ENCODE results near the gene RPF1.

The RPF1 gene

DNA sequence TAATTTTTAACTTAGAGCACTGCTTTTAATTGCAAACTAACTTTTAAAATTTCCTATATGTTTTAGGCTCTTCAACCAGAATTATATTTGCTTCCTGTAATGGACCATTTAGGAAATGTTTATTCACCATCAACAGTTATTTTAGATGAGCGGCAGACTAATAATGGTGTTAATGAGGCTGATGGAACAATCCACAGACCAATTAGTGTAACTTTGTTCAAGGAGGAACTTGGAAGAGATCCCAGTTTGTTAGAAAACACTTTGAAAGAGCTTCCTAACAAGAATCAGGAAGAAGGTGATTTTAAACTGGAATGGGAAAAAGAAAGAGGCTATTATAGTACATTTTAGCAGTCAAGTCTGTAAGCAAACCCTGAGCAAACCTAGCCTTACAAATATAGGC, 46.7 kb downstream of the RPF1 start:
- no peak overlapping the region for H2AFZ ChIP-seq (ENCODE audit: low read length)
- no peak overlapping the region for H3K9ac ChIP-seq (ENCODE audit: low read depth, low read length, poor library complexity)
- no peak overlapping the region for H2BK120ac ChIP-seq (ENCODE audit: low read depth, low read length)
- no peaks in the 10 kb centered on the region for H3K79me1 ChIP-seq (ENCODE audit: low read depth, low read length)
- no peak overlapping the region for H2AK5ac ChIP-seq (ENCODE audit: low read depth, low read length)
- no peaks in the 10 kb centered on the region for H3K9me3 ChIP-seq (replicated peaks in 1 of 2; ENCODE audit: control insufficient read depth in 2 of 2, insufficient read depth in 1 of 2, low read depth in 1 of 2, low read length in 2 of 2)
- H2BK12ac ChIP-seq (ENCODE audit: low read length), result no peak overlapping the region
- H3K4me2 ChIP-seq (ENCODE audit: insufficient read depth, low read length, poor library complexity, severe bottlenecking), result no peak overlapping the region
- H3K14ac ChIP-seq (ENCODE audit: low read length), result no peak overlapping the region
- no peak overlapping the region for H2BK15ac ChIP-seq (ENCODE audit: low read length)
- H3K27ac ChIP-seq (replicated peaks; ENCODE audit: low read length), result no peak overlapping the region
- no peak overlapping the region for H3K4ac ChIP-seq (ENCODE audit: low read length)
- H3K27me3 ChIP-seq (ENCODE audit: control insufficient read depth in 3 of 3, insufficient read depth in 3 of 3, low read depth in 1 of 3, low read length in 3 of 3), result no peaks in the 10 kb centered on the region
- H4K91ac ChIP-seq (ENCODE audit: low read depth, low read length, poor library complexity), result no peak overlapping the region
- WGBS, 2 donors (ENCODE audit: extremely low coverage in 2 of 2, insufficient read length in 2 of 2, insufficient replicate concordance in 1 of 2), result no CpG with 5 or more reads among the region's 1 CpG
- no peak overlapping the region for H3K23ac ChIP-seq (ENCODE audit: low read depth, low read length, poor library complexity)
- no peaks in the 10 kb centered on the region for H3K4me1 ChIP-seq (ENCODE audit: control insufficient read depth in 2 of 2, insufficient read depth in 1 of 2, low read depth in 1 of 2, low read length in 2 of 2)
- no peaks in the 10 kb centered on the region for H3K36me3 ChIP-seq (replicated peaks in 1 of 2; ENCODE audit: control insufficient read depth in 2 of 2, insufficient read depth in 2 of 2, low read length in 2 of 2)
- DNase-seq (ENCODE audit: low spot score), result no peak
- H4K8ac ChIP-seq (ENCODE audit: low read depth, low read length), result no peak overlapping the region
- no peak overlapping the region for H3K18ac ChIP-seq (ENCODE audit: low read length)
- H2BK5ac ChIP-seq (ENCODE audit: low read length), result no peak overlapping the region
- no peak overlapping the region for H3K4me3 ChIP-seq (ENCODE audit: low read length in 2 of 2)

DNA sequence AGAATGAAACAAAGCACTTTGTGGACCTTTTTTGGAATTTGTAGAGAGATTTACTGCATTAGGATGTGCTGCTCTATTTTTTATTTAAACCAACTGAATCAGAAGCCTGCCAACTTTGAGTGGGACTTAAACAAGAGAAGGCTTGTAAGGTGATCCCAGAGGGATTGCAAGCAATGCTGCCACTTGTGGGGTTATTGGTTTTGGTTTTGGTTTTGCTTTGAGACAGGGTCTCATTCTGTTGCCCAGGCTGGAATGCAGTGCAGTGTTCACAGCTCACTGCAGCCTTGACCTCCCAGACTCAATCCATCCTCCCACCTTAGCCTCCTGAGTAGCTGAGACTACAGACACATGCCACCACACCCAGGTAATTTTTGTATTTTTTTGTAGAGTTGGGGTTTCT, 59.5 kb downstream of the RPF1 start:
- H3K14ac ChIP-seq (ENCODE audit: low read length), result no peak overlapping the region
- no peak overlapping the region for H3K4ac ChIP-seq (ENCODE audit: low read length)
- H3K4me2 ChIP-seq (ENCODE audit: insufficient read depth, low read length, poor library complexity, severe bottlenecking), result no peak overlapping the region
- H3K36me3 ChIP-seq (replicated peaks in 1 of 2; ENCODE audit: control insufficient read depth in 2 of 2, insufficient read depth in 2 of 2, low read length in 2 of 2), result no peaks in the 10 kb centered on the region
- no peak overlapping the region for H3K9ac ChIP-seq (ENCODE audit: low read depth, low read length, poor library complexity)
- no peaks in the 10 kb centered on the region for H3K4me1 ChIP-seq (ENCODE audit: control insufficient read depth in 2 of 2, insufficient read depth in 1 of 2, low read depth in 1 of 2, low read length in 2 of 2)
- H3K27me3 ChIP-seq (ENCODE audit: control insufficient read depth in 3 of 3, insufficient read depth in 3 of 3, low read depth in 1 of 3, low read length in 3 of 3), result no peaks in the 10 kb centered on the region
- no peak overlapping the region for H2BK5ac ChIP-seq (ENCODE audit: low read length)
- no peak overlapping the region for H3K23ac ChIP-seq (ENCODE audit: low read depth, low read length, poor library complexity)
- no peak overlapping the region for H3K27ac ChIP-seq (replicated peaks; ENCODE audit: low read length)
- no peaks in the 10 kb centered on the region for H3K79me1 ChIP-seq (ENCODE audit: low read depth, low read length)
- H2AFZ ChIP-seq (ENCODE audit: low read length), result no peak overlapping the region
- no peak overlapping the region for H4K91ac ChIP-seq (ENCODE audit: low read depth, low read length, poor library complexity)
- no peak overlapping the region for H2AK5ac ChIP-seq (ENCODE audit: low read depth, low read length)
- H2BK15ac ChIP-seq (ENCODE audit: low read length), result no peak overlapping the region
- no peak overlapping the region for H2BK12ac ChIP-seq (ENCODE audit: low read length)
- DNase-seq (ENCODE audit: low spot score), result no peak
- H3K9me3 ChIP-seq (replicated peaks in 1 of 2; ENCODE audit: control insufficient read depth in 2 of 2, insufficient read depth in 1 of 2, low read depth in 1 of 2, low read length in 2 of 2), result no peaks in the 10 kb centered on the region
- H3K4me3 ChIP-seq (ENCODE audit: low read length in 2 of 2), result no peak overlapping the region
- no peak overlapping the region for H4K8ac ChIP-seq (ENCODE audit: low read depth, low read length)
- no peak overlapping the region for H3K18ac ChIP-seq (ENCODE audit: low read length)
- H2BK120ac ChIP-seq (ENCODE audit: low read depth, low read length), result no peak overlapping the region

DNA sequence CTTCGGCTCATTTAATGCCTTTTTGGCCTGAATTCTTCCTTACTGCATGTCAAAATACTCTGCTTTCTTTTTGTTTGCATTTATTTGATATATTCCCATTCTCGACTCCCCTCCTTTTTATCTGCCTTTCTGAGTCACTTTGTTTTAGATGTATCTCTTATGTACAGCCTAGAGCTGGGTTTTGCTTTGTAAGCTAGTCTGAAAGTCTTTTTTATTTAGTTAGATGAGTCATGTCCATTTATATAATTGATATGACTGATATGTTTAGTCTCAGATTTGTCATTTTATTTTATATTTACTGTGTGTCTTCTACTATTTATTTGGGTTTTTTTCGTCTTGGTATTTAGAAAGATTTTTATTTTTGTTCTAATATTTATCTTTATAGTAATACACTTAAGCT, 60.9 kb downstream of the RPF1 start:
- Histone ChIP-seq H3K4ac (ENCODE audit: low read length) (no peak overlapping the region), H4K8ac (ENCODE audit: low read depth, low read length) (no peak overlapping the region), H2BK120ac (ENCODE audit: low read depth, low read length) (no peak overlapping the region), H2AFZ (ENCODE audit: low read length) (no peak overlapping the region), H3K18ac (ENCODE audit: low read length) (no peak overlapping the region), H3K9ac (ENCODE audit: low read depth, low read length, poor library complexity) (no peak overlapping the region), H3K36me3 (replicated peaks in 1 of 2; ENCODE audit: control insufficient read depth in 2 of 2, insufficient read depth in 2 of 2, low read length in 2 of 2) (no peaks in the 10 kb centered on the region), H3K4me1 (ENCODE audit: control insufficient read depth in 2 of 2, insufficient read depth in 1 of 2, low read depth in 1 of 2, low read length in 2 of 2) (no peaks in the 10 kb centered on the region), H2BK5ac (ENCODE audit: low read length) (no peak overlapping the region), H3K9me3 (replicated peaks in 1 of 2; ENCODE audit: control insufficient read depth in 2 of 2, insufficient read depth in 1 of 2, low read depth in 1 of 2, low read length in 2 of 2) (no peaks in the 10 kb centered on the region), H3K27me3 (ENCODE audit: control insufficient read depth in 3 of 3, insufficient read depth in 3 of 3, low read depth in 1 of 3, low read length in 3 of 3) (no peaks in the 10 kb centered on the region), H3K79me1 (ENCODE audit: low read depth, low read length) (no peaks in the 10 kb centered on the region), H3K14ac (ENCODE audit: low read length) (no peak overlapping the region), H3K23ac (ENCODE audit: low read depth, low read length, poor library complexity) (no peak overlapping the region), H3K4me3 (ENCODE audit: low read length in 2 of 2) (no peak overlapping the region), H2AK5ac (ENCODE audit: low read depth, low read length) (no peak overlapping the region), H2BK15ac (ENCODE audit: low read length) (no peak overlapping the region), H3K27ac (replicated peaks; ENCODE audit: low read length) (no peak overlapping the region), H4K91ac (ENCODE audit: low read depth, low read length, poor library complexity) (no peak overlapping the region), H2BK12ac (ENCODE audit: low read length) (no peak overlapping the region), H3K4me2 (ENCODE audit: insufficient read depth, low read length, poor library complexity, severe bottlenecking) (no peak overlapping the region)
- WGBS, 2 donors (ENCODE audit: extremely low coverage in 2 of 2, insufficient read length in 2 of 2, insufficient replicate concordance in 1 of 2), result no CpG with 5 or more reads among the region's 3 CpGs
- DNase-seq (ENCODE audit: low spot score), result no peak

DNA sequence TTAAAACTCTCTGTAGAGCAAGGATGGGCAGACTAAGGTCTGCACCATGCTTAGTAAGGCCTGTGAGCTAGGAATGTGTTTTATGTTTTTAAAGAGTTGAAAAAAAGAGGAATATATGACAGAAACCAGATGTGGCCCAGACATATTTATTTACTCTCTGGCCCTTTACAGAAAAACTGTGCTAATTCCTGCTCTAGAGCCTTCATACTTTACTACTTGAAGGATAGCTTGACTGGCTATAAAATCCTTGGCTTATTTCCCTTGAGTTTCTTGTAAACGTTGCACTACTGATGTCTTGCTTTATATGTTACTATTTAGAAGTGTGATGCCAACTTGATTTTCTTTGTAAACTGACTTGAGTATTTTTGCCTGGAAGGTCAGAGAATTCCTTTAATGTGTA, 61.7 kb downstream of the RPF1 start:
- no peak overlapping the region for H3K18ac ChIP-seq (ENCODE audit: low read length)
- H3K4me3 ChIP-seq (ENCODE audit: low read length in 2 of 2), result no peak overlapping the region
- WGBS, 2 donors (ENCODE audit: extremely low coverage in 2 of 2, insufficient read length in 2 of 2, insufficient replicate concordance in 1 of 2), result no CpG with 5 or more reads among the region's 1 CpG
- H3K36me3 ChIP-seq (replicated peaks in 1 of 2; ENCODE audit: control insufficient read depth in 2 of 2, insufficient read depth in 2 of 2, low read length in 2 of 2), result no peaks in the 10 kb centered on the region
- H3K9ac ChIP-seq (ENCODE audit: low read depth, low read length, poor library complexity), result no peak overlapping the region
- no peak overlapping the region for H3K4me2 ChIP-seq (ENCODE audit: insufficient read depth, low read length, poor library complexity, severe bottlenecking)
- no peak for DNase-seq (ENCODE audit: low spot score)
- H2BK5ac ChIP-seq (ENCODE audit: low read length), result no peak overlapping the region
- H3K23ac ChIP-seq (ENCODE audit: low read depth, low read length, poor library complexity), result no peak overlapping the region
- H2AFZ ChIP-seq (ENCODE audit: low read length), result no peak overlapping the region
- no peak overlapping the region for H4K91ac ChIP-seq (ENCODE audit: low read depth, low read length, poor library complexity)
- no peaks in the 10 kb centered on the region for H3K9me3 ChIP-seq (replicated peaks in 1 of 2; ENCODE audit: control insufficient read depth in 2 of 2, insufficient read depth in 1 of 2, low read depth in 1 of 2, low read length in 2 of 2)
- H2BK120ac ChIP-seq (ENCODE audit: low read depth, low read length), result no peak overlapping the region
- H2BK12ac ChIP-seq (ENCODE audit: low read length), result no peak overlapping the region
- no peaks in the 10 kb centered on the region for H3K79me1 ChIP-seq (ENCODE audit: low read depth, low read length)
- no peaks in the 10 kb centered on the region for H3K4me1 ChIP-seq (ENCODE audit: control insufficient read depth in 2 of 2, insufficient read depth in 1 of 2, low read depth in 1 of 2, low read length in 2 of 2)
- no peaks in the 10 kb centered on the region for H3K27me3 ChIP-seq (ENCODE audit: control insufficient read depth in 3 of 3, insufficient read depth in 3 of 3, low read depth in 1 of 3, low read length in 3 of 3)
- no peak overlapping the region for H2BK15ac ChIP-seq (ENCODE audit: low read length)
- no peak overlapping the region for H3K4ac ChIP-seq (ENCODE audit: low read length)
- H4K8ac ChIP-seq (ENCODE audit: low read depth, low read length), result no peak overlapping the region
- no peak overlapping the region for H3K27ac ChIP-seq (replicated peaks; ENCODE audit: low read length)
- no peak overlapping the region for H2AK5ac ChIP-seq (ENCODE audit: low read depth, low read length)
- no peak overlapping the region for H3K14ac ChIP-seq (ENCODE audit: low read length)

All from neuronal stem cell (in vitro differentiated cells).